GM15510 (cell line): ENCODE data around the gene CCR4.

Experiments used
- POLR2A ChIP-seq: IDR thresholded peaks from 3 replicates; pipeline ENCODE4 v1.6.1; 2011; ENCODE audit warnings: borderline replicate concordance; ENCODE audit not compliant: insufficient read length; ENCODE audit errors: extremely low read depth

Gene CCR4

GRCh38 chr3:32948625-32949445 lies 2.6 kb upstream of the CCR4 start:
- no peak for TF ChIP-seq POLR2A

GRCh38 chr3:32950516-32950915 lies 928 bp upstream of the CCR4 start:
- no peak for TF ChIP-seq POLR2A

GRCh38 chr3:32952369-32953077 lies 1.1 kb downstream of the CCR4 start:
- TF ChIP-seq POLR2A, result no peak

GRCh38 chr3:32954506-32954905 lies 3.1 kb downstream of the CCR4 start:
- TF ChIP-seq POLR2A, result no peak

GRCh38 chr3:32956750-32957570 lies 5.5 kb downstream of the CCR4 start:
- TF ChIP-seq POLR2A, result no peak

- TF ChIP-seq POLR2A, result no peak
Observed at GRCh38 chr3:32958509-32958908, 7.1 kb downstream of the CCR4 start.

GRCh38 chr3:32959371-32959770 lies 7.9 kb downstream of the CCR4 start:
- no peak for TF ChIP-seq POLR2A

- no peak for TF ChIP-seq POLR2A
Observed at GRCh38 chr3:32960404-32961170, 9.1 kb downstream of the CCR4 start.

GRCh38 chr3:32961189-32961715 lies 9.8 kb downstream of the CCR4 start:
- TF ChIP-seq POLR2A, result no peak

- no peak for TF ChIP-seq POLR2A
Observed at GRCh38 chr3:32963871-32964270, 12.4 kb downstream of the CCR4 start.

- TF ChIP-seq POLR2A, result no peak
Observed at GRCh38 chr3:32968166-32968919, 16.9 kb downstream of the CCR4 start.

GRCh38 chr3:32968920-32969389 lies 17.5 kb downstream of the CCR4 start:
- TF ChIP-seq POLR2A, result no peak

- no peak for TF ChIP-seq POLR2A
Observed at GRCh38 chr3:32969656-32970055, 18.2 kb downstream of the CCR4 start.

GRCh38 chr3:32972482-32973146 lies 21.2 kb downstream of the CCR4 start:
- no peak for TF ChIP-seq POLR2A

- TF ChIP-seq POLR2A, result no peak
Observed at GRCh38 chr3:32973982-32974381, 22.5 kb downstream of the CCR4 start.
